GM18858 (cell line): ENCODE results near the gene CD4.
"Not testable (repeated sequence)": the region's sequence is repeated elsewhere in the genome, so short reads cannot be mapped to it uniquely, and the experiment has no call there.

ENCODE experiments used
- ATAC-seq: cut with Tn5 transposase; IDR thresholded peaks from one replicate; pipeline ENCODE4 v1.9.1; 2021; ENCODE audit not compliant: unreplicated experiment

CD4 gene

GRCh38 chr12:6788972-6789924 is at the start of gene CD4:
CD4 (plus strand) TSS chr12:6789528; CDS start chr12:6800139, 10,611 bp downstream.
- ATAC-seq, result no peak

- not testable (repeated sequence) for ATAC-seq
Measured at GRCh38 chr12:6742080-6742479, 47.2 kb upstream of the CD4 start.

GRCh38 chr12:6742834-6743233 is 46.5 kb upstream of the CD4 start:
- ATAC-seq, result no peak

GRCh38 chr12:6743300-6743699 is 46.0 kb upstream of the CD4 start:
- ATAC-seq, result not testable (repeated sequence)

GRCh38 chr12:6745741-6746525 is 43.4 kb upstream of the CD4 start:
- no peak for ATAC-seq

GRCh38 chr12:6747216-6747615 is 42.1 kb upstream of the CD4 start:
- no peak for ATAC-seq

- no peak for ATAC-seq
Measured at GRCh38 chr12:6748761-6749160, 40.6 kb upstream of the CD4 start.

- ATAC-seq, result no peak
Measured at GRCh38 chr12:6750506-6750905, 38.8 kb upstream of the CD4 start.

GRCh38 chr12:6751767-6752166 is 37.6 kb upstream of the CD4 start:
- no peak for ATAC-seq

- no peak for ATAC-seq
Measured at GRCh38 chr12:6752167-6752920, 37.0 kb upstream of the CD4 start.

GRCh38 chr12:6752921-6753771 is 36.2 kb upstream of the CD4 start, which contains the start of gene MLF2:
MLF2 (minus strand) TSS chr12:6753141; CDS start chr12:6752334, 807 bp downstream.
- peak; percentile 87 for ATAC-seq

- no peak for ATAC-seq
Measured at GRCh38 chr12:6753772-6754356, 35.5 kb upstream of the CD4 start.

- ATAC-seq, result no peak
Measured at GRCh38 chr12:6754411-6754810, 34.9 kb upstream of the CD4 start.

- no peak for ATAC-seq
Measured at GRCh38 chr12:6757028-6757690, 32.2 kb upstream of the CD4 start.

GRCh38 chr12:6758506-6759095 is 30.7 kb upstream of the CD4 start:
- ATAC-seq, result no peak

GRCh38 chr12:6759741-6760140 is 29.6 kb upstream of the CD4 start:
- no peak for ATAC-seq

GRCh38 chr12:6763380-6763779 is 25.9 kb upstream of the CD4 start:
- ATAC-seq, result no peak

- ATAC-seq, result peak; percentile 80
Measured at GRCh38 chr12:6764011-6764828, 25.1 kb upstream of the CD4 start.
